HG02678 (cell line): Measurements from ENCODE around the gene RAMP2.
"Not testable (repeated sequence)": the region's sequence is repeated elsewhere in the genome, so short reads cannot be mapped to it uniquely, and the experiment has no call there.

ENCODE experiments used
- ATAC-seq: cut with Tn5 transposase; IDR thresholded peaks from one replicate; pipeline ENCODE4 v1.9.1; 2021; ENCODE audit warnings: mild to moderate bottlenecking, moderate library complexity; ENCODE audit not compliant: unreplicated experiment

RAMP2 gene

GRCh38 chr17:42760652-42761581 is at the start of gene RAMP2:
Gene RAMP2 (plus strand): TSS chr17:42761227. CDS start chr17:42761262, 35 bp downstream.
- no peak for ATAC-seq

GRCh38 chr17:42720996-42721583 is 39.9 kb upstream of the RAMP2 start:
- no peak for ATAC-seq

GRCh38 chr17:42723636-42724035 is 37.4 kb upstream of the RAMP2 start:
- no peak for ATAC-seq

GRCh38 chr17:42725143-42725542 is 35.9 kb upstream of the RAMP2 start:
- no peak for ATAC-seq

- ATAC-seq = no peak
Observed at GRCh38 chr17:42740699-42741098, 20.3 kb upstream of the RAMP2 start.

- not testable (repeated sequence) for ATAC-seq
Observed at GRCh38 chr17:42742916-42743315, 18.1 kb upstream of the RAMP2 start.

GRCh38 chr17:42743595-42744282 is 17.3 kb upstream of the RAMP2 start:
- no peak for ATAC-seq

- ATAC-seq = peak; percentile 49
Observed at GRCh38 chr17:42744283-42744805, 16.7 kb upstream of the RAMP2 start.

- peak; percentile 84 for ATAC-seq
Observed at GRCh38 chr17:42744806-42745617, 16.0 kb upstream of the RAMP2 start, which contains the start of gene EZH1. Gene EZH1 (minus strand): TSS chr17:42745040. CDS start chr17:42728941, 16,099 bp downstream.

GRCh38 chr17:42748202-42748907 is 12.7 kb upstream of the RAMP2 start:
- no peak for ATAC-seq

- no peak for ATAC-seq
Observed at GRCh38 chr17:42748908-42749798, 11.9 kb upstream of the RAMP2 start.

GRCh38 chr17:42750739-42751344 is 10.2 kb upstream of the RAMP2 start:
- no peak for ATAC-seq

GRCh38 chr17:42751628-42752027 is 9.4 kb upstream of the RAMP2 start:
- no peak for ATAC-seq

- no peak for ATAC-seq
Observed at GRCh38 chr17:42754782-42755181, 6.2 kb upstream of the RAMP2 start.

GRCh38 chr17:42759982-42760651 is 910 bp upstream of the RAMP2 start:
- peak; percentile 56 for ATAC-seq

GRCh38 chr17:42761638-42762037 is 611 bp downstream of the RAMP2 start:
- no peak for ATAC-seq

GRCh38 chr17:42766124-42766523 is 5.1 kb downstream of the RAMP2 start:
- no peak for ATAC-seq

- no peak for ATAC-seq
Observed at GRCh38 chr17:42767512-42767911, 6.5 kb downstream of the RAMP2 start.
